Fibroblast of mammary gland (primary cell): Measurements from ENCODE around the gene VOPP1.
A peak's percentile ranks its signal among the peaks of the same experiment; 100 is the strongest.

ENCODE experiments used
- DNase-seq: peaks from one replicate; pipeline ENCODE4 v3.0.0-alpha.2; 2010; ENCODE audit warnings: low read depth
- H3K4me3 ChIP-seq: 2 replicates; pipeline ENCODE4 v1.5.1; 2011; ENCODE audit warnings: low read depth, mild to moderate bottlenecking, low read length, moderate library complexity; ENCODE audit not compliant: control insufficient read depth
- TF ChIP-seq, protein P1 (sequence below): conservative IDR thresholded peaks from 2 replicates; pipeline ENCODE4 v1.5.1; 2011; ENCODE audit warnings: low read depth, low read length, inconsistent platforms; ENCODE audit not compliant: control insufficient read depth, insufficient read depth

The VOPP1 gene

GRCh38 chr7:55549457-55549856 is 22.8 kb downstream of the VOPP1 start:
- no peak for DNase-seq
- TF ChIP-seq, protein P1, sequence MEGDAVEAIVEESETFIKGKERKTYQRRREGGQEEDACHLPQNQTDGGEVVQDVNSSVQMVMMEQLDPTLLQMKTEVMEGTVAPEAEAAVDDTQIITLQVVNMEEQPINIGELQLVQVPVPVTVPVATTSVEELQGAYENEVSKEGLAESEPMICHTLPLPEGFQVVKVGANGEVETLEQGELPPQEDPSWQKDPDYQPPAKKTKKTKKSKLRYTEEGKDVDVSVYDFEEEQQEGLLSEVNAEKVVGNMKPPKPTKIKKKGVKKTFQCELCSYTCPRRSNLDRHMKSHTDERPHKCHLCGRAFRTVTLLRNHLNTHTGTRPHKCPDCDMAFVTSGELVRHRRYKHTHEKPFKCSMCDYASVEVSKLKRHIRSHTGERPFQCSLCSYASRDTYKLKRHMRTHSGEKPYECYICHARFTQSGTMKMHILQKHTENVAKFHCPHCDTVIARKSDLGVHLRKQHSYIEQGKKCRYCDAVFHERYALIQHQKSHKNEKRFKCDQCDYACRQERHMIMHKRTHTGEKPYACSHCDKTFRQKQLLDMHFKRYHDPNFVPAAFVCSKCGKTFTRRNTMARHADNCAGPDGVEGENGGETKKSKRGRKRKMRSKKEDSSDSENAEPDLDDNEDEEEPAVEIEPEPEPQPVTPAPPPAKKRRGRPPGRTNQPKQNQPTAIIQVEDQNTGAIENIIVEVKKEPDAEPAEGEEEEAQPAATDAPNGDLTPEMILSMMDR: no peak
- H3K4me3 ChIP-seq: no peak overlapping the region

DNA sequence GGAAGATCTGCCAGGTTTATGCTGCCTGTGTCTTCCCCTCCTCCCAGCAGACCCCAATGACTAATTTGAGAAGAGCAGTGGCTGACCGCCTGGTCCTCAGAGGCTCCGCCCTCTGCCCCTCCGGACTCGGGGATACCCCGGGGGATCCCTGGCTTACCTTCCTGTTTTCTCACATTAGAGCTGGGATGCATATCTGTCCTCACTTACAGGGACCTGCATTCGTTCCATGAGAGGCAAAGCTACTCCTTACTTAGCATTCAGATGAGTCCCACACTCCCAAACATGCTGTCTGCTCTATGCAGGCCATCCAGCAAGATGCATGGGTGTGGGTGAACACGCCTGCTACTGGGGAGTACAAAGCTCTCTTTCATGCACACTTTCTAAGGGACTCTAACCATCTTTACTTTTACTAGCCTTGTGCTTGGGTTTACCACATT is 24.0 kb downstream of the VOPP1 start:
- TF ChIP-seq, protein P1: no peak
- DNase-seq: no peak
- no peak overlapping the region for H3K4me3 ChIP-seq

GRCh38 chr7:55546814-55547213 is 25.5 kb downstream of the VOPP1 start:
- peak; percentile 89 for DNase-seq
- no peak overlapping the region for H3K4me3 ChIP-seq
- TF ChIP-seq, protein P1: no peak

DNA sequence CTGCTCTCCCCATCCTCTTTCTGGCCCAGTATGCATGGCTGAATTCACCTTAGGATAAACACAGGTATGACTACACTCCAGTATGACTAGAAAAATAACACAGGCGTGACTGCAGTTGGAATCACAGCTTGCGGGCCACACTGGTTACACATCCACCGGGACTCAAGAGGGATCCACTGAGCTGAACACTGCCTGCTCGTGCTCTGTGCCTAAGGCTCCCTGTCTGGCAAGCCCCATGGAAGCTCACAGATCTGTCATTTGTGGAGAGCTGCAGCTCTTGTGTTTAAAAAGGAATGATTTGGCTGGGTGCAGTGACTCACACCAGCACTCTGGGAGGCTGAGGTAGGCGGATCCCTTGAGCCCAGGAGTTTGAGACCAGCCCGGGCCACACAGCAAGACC is 26.8 kb downstream of the VOPP1 start:
- peak; percentile 70 for DNase-seq
- no peak overlapping the region for H3K4me3 ChIP-seq
- TF ChIP-seq, protein P1: no peak

GRCh38 chr7:55540226-55540858 is 32.0 kb downstream of the VOPP1 start:
- DNase-seq: no peak
- TF ChIP-seq, protein P1: no peak
- no peak overlapping the region for H3K4me3 ChIP-seq

DNA sequence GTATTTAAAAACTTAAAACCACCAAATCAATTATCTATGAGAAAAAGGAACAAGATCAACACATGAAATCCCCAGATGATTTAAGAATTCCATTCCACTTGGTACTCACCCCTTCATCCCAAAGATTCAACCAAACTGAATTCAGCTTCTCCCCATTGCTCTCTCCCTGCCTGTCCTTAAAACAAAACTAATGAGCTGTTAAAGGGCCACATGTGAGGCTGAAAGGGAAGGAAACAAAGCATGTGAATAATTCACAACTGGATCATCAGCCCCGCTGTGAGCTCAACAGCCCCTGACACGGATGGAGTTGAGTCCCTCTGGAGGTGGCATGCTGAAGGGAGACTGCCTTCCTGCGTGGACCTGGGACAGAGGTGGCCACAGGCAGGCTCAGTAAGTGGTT is 32.9 kb downstream of the VOPP1 start:
- TF ChIP-seq, protein P1: no peak
- H3K4me3 ChIP-seq: no peak overlapping the region
- DNase-seq: no peak

DNA sequence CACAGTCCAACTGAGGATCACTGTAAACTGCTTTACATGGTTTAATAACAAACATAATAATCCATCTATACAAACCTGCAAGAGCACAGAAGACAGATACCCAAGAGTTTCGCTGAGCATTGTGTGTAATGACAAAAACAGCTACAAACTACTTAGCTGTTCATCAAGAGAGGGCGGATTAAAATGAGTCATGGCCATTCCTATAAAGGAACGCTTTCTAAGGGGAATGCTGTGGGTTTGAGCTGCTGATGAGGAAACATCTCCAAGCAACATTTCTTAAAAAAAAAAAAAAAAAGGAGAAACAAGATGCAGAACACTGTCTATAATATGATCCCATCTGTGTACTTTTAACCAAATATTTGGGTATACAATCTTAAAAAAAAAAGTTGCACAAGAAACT is 33.8 kb downstream of the VOPP1 start:
- no peak overlapping the region for H3K4me3 ChIP-seq
- DNase-seq: peak; percentile 96
- TF ChIP-seq, protein P1: no peak
